ENCODE results near the gene TNRC6C.

Gene TNRC6C

GRCh38 chr17:77957857-77958715 is at the start of gene TNRC6C:
TNRC6C (plus strand) TSS chr17:77958703; CDS start chr17:78004207, 45,504 bp downstream.
- Histone ChIP-seq H4K20me1 (ENCODE audit: low read depth, low read length) (no peaks in the 10 kb centered on the region), H3K9me3 (ENCODE audit: insufficient read depth, low read length) (no peaks in the 10 kb centered on the region), H3K36me3 (ENCODE audit: low read length) (no peaks in the 10 kb centered on the region), H3K4me2 (ENCODE audit: low read depth, low read length, poor library complexity, severe bottlenecking) (no peak within 1 kb of the TSS), H3F3A (ENCODE audit: insufficient read depth) (no peaks in the 10 kb centered on the region), H3K4me3 (ENCODE audit: insufficient read depth, low read length, poor library complexity, severe bottlenecking) (no peak within 1 kb of the TSS), H3K9me2 (replicated peaks; ENCODE audit: insufficient read depth, low read length) (no peaks in the 10 kb centered on the region), H2AFZ (ENCODE audit: low read depth, low read length, severe bottlenecking) (no peak within 1 kb of the TSS), H3K79me2 (ENCODE audit: insufficient read depth, low read length) (no peaks in the 10 kb centered on the region), H3K27ac (ENCODE audit: low read depth, low read length) (no peak within 1 kb of the TSS), H3K9ac (ENCODE audit: low read length) (no peak within 1 kb of the TSS), H3K27me3 (ENCODE audit: low read length) (no peaks in the 10 kb centered on the region)
- no peak for TF ChIP-seq EZH2phosphoT487 (conservative IDR thresholded peaks at IDR 0.05; ENCODE audit: low read length)
- no peak for TF ChIP-seq CTCF (IDR thresholded peaks at IDR 0.05; ENCODE audit: insufficient read depth, low read length, poor library complexity, severe bottlenecking)

GRCh38 chr17:77909236-77909635 is 49.3 kb upstream of the TNRC6C start:
- H3K27me3 ChIP-seq (ENCODE audit: low read length): no peaks in the 10 kb centered on the region
- H3K9me2 ChIP-seq (replicated peaks; ENCODE audit: insufficient read depth, low read length): no peaks in the 10 kb centered on the region
- H3K4me2 ChIP-seq (ENCODE audit: low read depth, low read length, poor library complexity, severe bottlenecking): no peak overlapping the region
- no peaks in the 10 kb centered on the region for H3F3A ChIP-seq (ENCODE audit: insufficient read depth)
- H3K9ac ChIP-seq (ENCODE audit: low read length): no peak overlapping the region
- no peaks in the 10 kb centered on the region for H3K79me2 ChIP-seq (ENCODE audit: insufficient read depth, low read length)
- no peaks in the 10 kb centered on the region for H4K20me1 ChIP-seq (ENCODE audit: low read depth, low read length)
- H3K9me3 ChIP-seq (ENCODE audit: insufficient read depth, low read length): no peaks in the 10 kb centered on the region
- H3K27ac ChIP-seq (ENCODE audit: low read depth, low read length): no peak overlapping the region
- no peak overlapping the region for H2AFZ ChIP-seq (ENCODE audit: low read depth, low read length, severe bottlenecking)
- H3K4me3 ChIP-seq (ENCODE audit: insufficient read depth, low read length, poor library complexity, severe bottlenecking): no peak overlapping the region
- H3K36me3 ChIP-seq (ENCODE audit: low read length): no peaks in the 10 kb centered on the region
- TF ChIP-seq CTCF (IDR thresholded peaks at IDR 0.05; ENCODE audit: insufficient read depth, low read length, poor library complexity, severe bottlenecking) (no peak), EZH2phosphoT487 (conservative IDR thresholded peaks at IDR 0.05; ENCODE audit: low read length) (no peak)

- Histone ChIP-seq H3K27ac (ENCODE audit: low read depth, low read length) (no peak overlapping the region), H3K4me2 (ENCODE audit: low read depth, low read length, poor library complexity, severe bottlenecking) (no peak overlapping the region), H3K4me3 (ENCODE audit: insufficient read depth, low read length, poor library complexity, severe bottlenecking) (no peak overlapping the region), H3K79me2 (ENCODE audit: insufficient read depth, low read length) (no peaks in the 10 kb centered on the region), H3K9ac (ENCODE audit: low read length) (no peak overlapping the region), H2AFZ (ENCODE audit: low read depth, low read length, severe bottlenecking) (no peak overlapping the region), H3K9me2 (replicated peaks; ENCODE audit: insufficient read depth, low read length) (no peaks in the 10 kb centered on the region), H3F3A (ENCODE audit: insufficient read depth) (no peaks in the 10 kb centered on the region), H4K20me1 (ENCODE audit: low read depth, low read length) (no peaks in the 10 kb centered on the region), H3K36me3 (ENCODE audit: low read length) (no peaks in the 10 kb centered on the region), H3K27me3 (ENCODE audit: low read length) (no peaks in the 10 kb centered on the region), H3K9me3 (ENCODE audit: insufficient read depth, low read length) (no peaks in the 10 kb centered on the region)
- no peak for TF ChIP-seq CTCF (IDR thresholded peaks at IDR 0.05; ENCODE audit: insufficient read depth, low read length, poor library complexity, severe bottlenecking)
- no peak for TF ChIP-seq EZH2phosphoT487 (conservative IDR thresholded peaks at IDR 0.05; ENCODE audit: low read length)
Measured at GRCh38 chr17:77909816-77910215, 48.7 kb upstream of the TNRC6C start.

Measured in SU-DHL-6 (cell line).